Stimulated activated CD8-positive, alpha-beta memory T cell treated with anti-CD3 and anti-CD28 coated beads, Interleukin-12 subunit alpha, Interleukin-12 subunit beta, amount 100 ng/mL, for 4 hours (primary cell): ENCODE measurements around the gene FBXO36.

Experiments
- DNase-seq: peaks from one replicate; pipeline ENCODE4 v3.0.0-alpha.2; 2020; ENCODE audit warnings: low read depth

FBXO36 gene

DNA sequence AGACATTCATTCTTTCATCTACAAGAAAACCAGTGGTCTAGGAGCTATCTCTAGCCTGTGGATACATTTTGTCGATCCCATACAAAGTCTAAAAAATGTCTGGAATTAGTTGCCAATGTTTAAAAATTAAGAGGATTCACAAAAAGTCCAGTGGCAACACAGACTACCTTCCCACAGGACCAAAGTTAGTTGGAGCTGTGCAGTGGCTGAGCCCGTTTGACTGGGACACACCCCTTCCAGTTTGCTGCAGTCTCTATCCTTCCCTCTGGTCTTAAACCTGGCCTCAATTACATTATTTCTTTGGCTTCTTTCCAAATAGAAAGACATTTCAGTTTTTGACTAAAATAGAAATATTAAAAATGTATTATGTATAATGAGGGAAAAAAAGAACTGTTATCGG, 127.8 kb downstream of the FBXO36 start:
- no peak for DNase-seq

GRCh38 chr2:230052299-230052698, 130.0 kb downstream of the FBXO36 start:
- no peak for DNase-seq

- no peak for DNase-seq
These were observed 131.6 kb downstream of the FBXO36 start for GRCh38 chr2:230053753-230054478.

DNA sequence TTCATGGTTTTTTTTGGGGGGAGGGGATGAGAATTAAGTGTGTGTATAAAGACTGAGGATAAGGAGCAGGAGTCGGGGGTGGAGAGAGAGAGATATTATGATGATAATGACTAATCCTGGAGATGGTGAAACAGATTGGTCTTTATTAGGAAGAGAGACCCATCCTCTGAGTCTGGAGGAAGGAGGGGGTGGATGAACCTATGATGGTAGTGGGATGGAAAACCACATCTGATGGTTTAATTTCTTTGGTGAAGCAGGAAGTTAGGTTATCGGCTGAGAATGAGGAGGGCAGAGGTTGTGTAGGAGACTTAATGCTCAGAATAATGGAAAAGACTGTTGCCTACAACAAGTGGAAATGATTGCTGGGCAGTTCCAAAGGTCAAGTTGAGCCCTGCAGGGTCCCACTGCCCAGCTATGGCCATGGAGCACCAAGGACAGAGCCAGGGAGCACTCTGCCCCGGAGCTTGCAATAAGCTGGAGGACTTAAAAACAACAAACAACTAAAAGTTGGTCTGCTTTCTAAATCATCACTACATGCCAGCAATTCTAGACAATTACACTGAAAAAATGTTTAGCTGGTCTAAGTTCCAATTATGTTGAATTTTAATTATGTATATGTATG, 138.5 kb downstream of the FBXO36 start:
- DNase-seq: no peak
